DLD1 (cell line): ENCODE data around the gene BPIFB3.

Experiments used
- in situ Hi-C: cut with HindIII; loops from 2 replicates; pipeline ENCODE4 v1.10.0; 2017; ENCODE audit warnings: low sequenced_read_pairs

The BPIFB3 gene

DNA sequence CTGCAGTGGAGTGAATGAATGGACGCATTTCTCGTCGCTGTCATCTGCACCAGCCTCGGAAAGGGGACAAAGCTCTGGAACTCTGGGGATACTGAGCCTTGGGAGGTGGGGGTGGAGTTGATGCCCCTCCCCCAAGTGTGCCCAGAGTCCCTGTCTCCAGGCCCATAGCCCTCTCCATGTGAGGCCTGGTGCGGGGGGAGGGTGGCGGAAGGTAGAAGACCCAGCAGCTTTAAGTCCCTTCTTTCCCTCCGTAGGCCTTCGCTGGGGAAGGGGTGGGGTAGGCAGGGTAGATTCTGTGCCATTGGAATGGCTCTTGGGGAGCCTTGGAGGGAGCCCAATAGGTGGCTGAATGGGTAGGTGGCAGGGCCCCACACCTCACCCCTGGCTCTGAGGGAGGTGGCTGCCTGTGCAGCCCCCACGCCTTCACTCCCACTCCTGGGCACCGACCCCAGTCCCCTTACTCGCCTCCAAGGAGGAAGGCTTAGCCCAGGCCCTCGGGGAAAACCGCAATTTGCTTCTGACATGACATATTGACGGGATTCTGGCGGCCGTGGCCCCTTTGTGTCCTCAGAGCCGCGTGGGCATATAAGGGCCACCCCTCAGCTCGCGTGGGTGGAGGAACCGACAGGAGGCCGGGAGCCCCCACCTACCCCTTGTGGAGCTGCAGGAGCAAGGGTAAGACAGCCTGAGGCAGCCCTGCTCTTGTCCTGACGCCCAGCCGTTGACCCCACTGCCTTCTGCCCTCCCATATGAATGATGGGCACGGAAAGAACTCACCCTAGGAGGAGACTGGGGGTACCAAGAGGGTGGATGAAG is at the start of gene BPIFB3:
BPIFB3 (plus strand) TSS at position 613 of the 816 bp plus-strand sequence. CDS start 1,533 bp downstream, outside the sequence.
- in situ Hi-C loops: no loop called here

GRCh38 chr20:33004141-33004751 is 49.5 kb upstream of the BPIFB3 start, which contains the start of gene SUN5:
Gene SUN5, minus strand, starts transcription at chr20:33004433. Its CDS starts 93 bp downstream, at chr20:33004340.
- in situ Hi-C loops: no loop called here

DNA sequence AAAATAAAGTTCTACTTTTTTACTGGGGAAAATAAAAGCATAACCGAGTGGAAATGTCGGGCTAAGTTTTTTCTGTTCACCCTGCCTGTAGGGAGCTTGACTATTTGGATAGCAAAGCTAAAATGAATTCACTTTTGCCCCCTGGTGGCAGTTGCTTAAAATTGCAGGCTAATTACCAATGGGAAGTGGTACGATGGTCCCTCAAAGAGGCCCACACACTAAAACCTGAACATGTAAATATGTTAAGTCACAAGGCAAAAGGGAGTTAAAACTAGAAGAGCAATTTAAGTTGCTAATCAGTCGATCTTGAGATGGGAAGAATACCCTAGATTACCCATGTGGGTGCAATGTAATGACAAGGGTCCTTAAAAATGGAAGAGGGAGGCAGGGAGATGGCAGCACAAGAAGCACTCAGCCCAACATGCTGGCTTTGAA is 48.6 kb upstream of the BPIFB3 start:
- in situ Hi-C loops: no loop called here

- in situ Hi-C loops: no loop called here
Observed at GRCh38 chr20:33005908-33006775, 47.6 kb upstream of the BPIFB3 start.

- in situ Hi-C loops: no loop called here
Observed at GRCh38 chr20:33006776-33007375, 46.8 kb upstream of the BPIFB3 start.

- in situ Hi-C loops: no loop called here
Observed at GRCh38 chr20:33007376-33008335, 46.0 kb upstream of the BPIFB3 start, which contains the start of gene BPIFB2. Gene BPIFB2, plus strand, starts transcription at chr20:33007704. Its CDS starts 871 bp downstream, at chr20:33008575.

DNA sequence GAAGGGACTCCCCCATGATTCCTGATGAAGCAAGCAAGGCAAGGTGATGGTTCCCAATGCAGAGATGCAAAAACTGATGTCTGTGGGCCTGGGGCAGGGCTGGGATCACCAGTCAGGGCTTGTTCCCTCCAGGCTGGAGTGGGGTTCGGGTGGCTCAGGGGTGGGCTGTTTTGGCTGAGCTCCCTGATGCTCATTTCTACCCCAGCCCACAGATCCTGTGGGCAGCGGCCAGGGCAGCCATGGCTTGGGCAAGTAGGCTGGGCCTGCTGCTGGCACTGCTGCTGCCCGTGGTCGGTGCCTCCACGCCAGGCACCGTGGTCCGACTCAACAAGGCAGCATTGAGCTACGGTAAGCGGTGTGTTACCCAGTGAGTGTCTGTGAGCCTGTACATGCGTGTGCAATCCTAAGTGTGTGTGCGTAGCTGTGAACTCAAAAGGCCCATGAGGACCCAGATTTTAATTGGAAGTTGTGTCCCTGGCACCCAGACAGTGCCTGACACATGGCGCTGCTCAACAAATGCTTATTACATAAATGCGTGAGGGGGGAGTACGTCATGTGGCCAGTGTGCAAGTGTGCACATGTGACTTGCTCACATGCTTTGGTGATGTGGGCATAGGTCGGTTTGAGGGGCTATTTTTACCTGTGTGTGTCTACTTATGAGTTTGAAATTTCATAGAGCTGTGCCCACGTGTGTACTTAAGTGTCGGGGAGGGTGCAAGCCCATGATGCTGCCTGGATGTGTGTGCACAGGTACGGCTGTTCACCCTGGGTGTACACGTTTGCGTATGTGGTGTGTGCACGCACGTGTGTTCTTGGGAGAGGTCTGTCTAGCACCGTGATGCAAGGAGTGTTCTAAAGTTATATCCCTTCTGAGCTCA is 45.1 kb upstream of the BPIFB3 start:
- in situ Hi-C loops: no loop called here

GRCh38 chr20:33009214-33010132 is 44.2 kb upstream of the BPIFB3 start:
- in situ Hi-C loops: no loop called here

DNA sequence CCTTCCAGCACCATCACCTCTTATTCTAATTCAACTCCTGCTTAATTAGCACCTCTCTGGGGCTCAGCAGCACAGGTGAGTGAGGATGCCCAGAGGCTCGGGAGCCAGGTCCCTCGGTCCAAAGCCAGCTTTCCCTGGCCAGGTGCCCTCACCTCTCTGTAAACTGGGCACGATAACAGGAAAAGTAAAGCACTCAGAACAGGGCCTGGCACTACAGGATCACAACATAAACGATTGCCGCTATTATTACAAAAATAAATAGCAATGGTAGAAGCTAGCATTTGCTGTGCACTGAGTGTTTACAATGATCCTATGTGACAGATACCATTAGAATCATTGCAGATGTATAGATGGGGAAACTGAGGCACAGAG is 43.6 kb upstream of the BPIFB3 start:
- in situ Hi-C loops: no loop called here

- in situ Hi-C loops: no loop called here
Observed at GRCh38 chr20:33010674-33011449, 42.8 kb upstream of the BPIFB3 start.

DNA sequence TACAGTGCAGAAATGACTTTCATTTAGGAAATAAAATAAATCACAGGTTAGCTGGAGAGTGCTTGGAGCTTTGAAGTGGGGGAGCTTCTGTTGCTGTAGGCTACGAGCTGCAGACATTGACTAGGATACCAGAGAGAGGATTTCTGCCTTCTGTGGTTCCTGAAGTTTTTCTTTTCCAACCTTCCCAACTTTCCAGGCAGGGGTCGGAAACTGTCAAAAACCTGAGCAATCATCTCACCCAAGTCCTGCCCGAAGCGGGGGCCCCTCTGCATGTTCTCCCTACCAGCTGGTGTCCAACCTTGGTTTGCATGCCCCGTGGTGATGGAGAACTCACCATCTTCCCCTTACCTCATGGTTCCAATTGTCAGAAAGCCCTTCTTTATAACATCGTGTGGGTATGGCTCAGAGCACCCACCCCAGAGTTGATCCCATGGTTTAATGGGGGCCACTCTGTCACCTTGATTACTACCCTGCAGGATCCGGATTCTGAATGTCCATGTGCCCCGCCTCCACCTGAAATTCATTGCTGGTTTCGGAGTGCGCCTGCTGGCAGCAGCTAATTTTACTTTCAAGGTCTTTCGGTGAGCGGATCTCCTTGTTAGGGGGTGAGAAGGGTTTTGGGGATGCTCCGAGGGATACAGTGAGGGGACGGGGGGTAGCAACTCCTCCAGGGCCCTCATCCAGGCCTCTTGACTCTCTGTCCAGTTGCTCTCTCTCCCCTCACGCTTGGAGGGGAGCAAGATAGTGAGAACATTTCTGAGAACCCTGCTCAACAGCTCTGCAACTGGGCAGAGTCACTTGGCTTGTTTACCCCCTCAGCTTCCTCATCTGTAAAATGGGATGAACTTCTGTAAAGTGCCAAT is 41.1 kb upstream of the BPIFB3 start:
- in situ Hi-C loops: no loop called here

GRCh38 chr20:33013701-33014326 is 39.9 kb upstream of the BPIFB3 start:
- in situ Hi-C loops: no loop called here

- in situ Hi-C loops: no loop called here
Observed at GRCh38 chr20:33014336-33015113, 39.2 kb upstream of the BPIFB3 start.

DNA sequence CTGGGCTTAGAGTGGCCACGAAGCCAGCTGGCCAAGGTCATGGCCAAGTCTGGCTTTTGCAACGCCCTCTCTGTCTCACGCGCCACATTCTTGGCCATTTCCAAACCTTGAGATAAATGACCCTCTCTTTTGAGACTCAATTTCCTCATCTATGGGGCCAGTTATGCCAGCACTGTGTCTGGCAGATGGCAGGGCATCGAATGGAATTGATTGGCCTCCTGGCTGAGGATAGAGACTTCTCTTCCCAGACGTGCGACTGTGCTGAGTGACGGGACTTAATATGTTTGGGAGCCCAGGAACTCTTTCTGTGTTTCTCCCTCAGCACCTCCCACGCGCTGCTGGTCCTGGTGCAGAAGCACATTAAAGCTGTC is 38.6 kb upstream of the BPIFB3 start:
- in situ Hi-C loops: no loop called here
